GM18870 (cell line): Measurements from ENCODE around the gene CYB5R3.

Experiments used
- ATAC-seq: cut with Tn5 transposase; IDR thresholded peaks from one replicate; pipeline ENCODE4 v1.9.1; 2021; ENCODE audit warnings: moderate library complexity; ENCODE audit not compliant: unreplicated experiment

The CYB5R3 gene

DNA sequence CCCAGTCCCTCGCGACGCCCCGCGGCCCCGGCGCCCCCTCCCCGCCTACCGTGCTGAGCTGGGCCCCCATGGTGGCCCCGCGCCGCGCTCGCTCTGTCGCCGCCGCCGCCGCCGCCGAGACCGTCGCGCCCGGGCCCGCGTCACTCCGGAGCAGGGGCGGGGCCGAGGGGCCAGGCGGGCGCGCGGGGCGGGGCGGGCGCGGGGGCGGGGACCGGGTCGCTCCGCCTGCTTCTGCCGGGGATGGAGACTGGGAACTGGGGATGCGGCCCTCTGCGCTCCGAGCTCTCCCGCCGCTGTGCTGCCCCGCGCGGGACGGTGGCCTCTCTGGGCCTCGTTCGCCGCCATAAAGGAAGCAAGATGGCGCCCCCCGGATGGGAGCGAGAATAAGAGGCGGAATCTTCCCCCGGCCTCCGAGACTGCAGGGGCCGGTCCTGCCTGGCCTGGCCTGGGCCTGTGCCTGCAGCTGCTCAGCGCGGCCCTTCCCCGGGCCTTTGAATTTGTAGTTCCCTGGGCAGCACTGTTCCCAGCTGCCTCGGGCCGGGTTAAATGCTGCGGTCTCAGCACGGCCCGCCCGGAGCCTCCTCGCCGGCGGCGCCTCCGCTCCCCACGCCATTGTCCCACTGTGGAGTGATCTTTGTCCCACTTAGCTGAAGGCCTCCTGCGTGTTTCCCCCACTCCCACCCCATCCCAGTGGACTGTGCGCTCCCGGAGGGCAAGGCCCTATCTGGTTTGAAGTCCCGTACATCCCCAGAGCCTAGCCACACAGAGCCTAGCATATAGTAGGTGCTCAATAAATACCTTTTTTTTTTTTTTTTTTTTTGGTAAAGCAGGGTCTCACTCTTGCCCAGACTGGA is at the start of gene CYB5R3:
CYB5R3 (minus strand) TSS at position 147 of the 854 bp plus-strand sequence; CDS start at position 70, 77 bp downstream.
- ATAC-seq: no peak

DNA sequence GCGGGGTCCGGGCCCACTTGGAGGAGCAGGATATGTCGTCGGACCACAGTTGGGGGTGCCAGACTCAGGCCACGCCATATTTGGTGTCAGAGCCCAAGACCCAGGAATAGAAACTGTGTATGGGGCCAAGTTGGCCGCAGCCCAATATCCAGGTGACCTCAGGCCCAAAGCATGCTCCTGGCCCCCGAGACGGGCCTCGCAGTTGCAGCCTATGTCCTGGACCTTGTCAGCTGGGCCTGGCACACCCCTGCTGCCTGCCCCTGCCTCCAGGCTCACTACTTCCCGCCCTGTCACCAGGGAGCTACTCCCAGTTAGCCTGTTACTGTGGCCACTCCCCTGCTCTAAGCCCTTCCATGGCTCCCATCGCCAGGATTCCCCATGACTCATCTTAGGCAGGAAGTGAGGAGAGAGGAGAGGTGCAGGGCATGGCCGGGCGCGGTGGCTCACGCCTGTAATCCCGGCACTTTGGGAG is 48.4 kb upstream of the CYB5R3 start:
- no peak for ATAC-seq

DNA sequence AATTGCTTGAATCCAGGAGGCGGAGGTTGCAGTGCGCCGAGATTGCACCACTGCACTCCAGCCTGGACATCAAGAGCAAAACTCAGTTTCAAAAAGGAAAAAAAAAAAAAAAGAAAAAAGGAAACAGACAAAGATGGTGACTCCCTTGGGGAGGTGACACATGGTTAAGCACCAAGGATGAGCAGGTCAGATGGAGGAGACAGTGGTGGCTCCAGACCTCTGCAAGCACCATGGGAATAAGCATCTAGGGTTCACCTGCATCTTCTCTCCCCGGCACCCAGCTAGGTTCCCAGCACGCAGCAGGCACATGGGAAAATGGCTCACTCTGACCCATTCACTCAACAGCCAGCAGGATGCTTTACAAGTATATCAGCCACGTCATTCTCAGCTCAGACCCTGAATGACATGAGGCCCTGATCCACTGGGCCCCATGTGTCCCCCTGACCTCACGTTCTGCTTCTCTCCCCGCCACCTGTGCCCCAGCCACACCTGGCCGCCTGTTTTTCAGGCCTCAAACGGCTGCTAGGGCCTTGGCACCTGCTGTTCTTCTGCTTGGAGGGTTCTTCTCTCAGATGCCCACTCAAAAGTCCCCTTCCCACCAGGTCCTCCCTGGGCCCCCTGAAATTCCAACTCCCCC is 47.3 kb upstream of the CYB5R3 start:
- no peak for ATAC-seq

DNA sequence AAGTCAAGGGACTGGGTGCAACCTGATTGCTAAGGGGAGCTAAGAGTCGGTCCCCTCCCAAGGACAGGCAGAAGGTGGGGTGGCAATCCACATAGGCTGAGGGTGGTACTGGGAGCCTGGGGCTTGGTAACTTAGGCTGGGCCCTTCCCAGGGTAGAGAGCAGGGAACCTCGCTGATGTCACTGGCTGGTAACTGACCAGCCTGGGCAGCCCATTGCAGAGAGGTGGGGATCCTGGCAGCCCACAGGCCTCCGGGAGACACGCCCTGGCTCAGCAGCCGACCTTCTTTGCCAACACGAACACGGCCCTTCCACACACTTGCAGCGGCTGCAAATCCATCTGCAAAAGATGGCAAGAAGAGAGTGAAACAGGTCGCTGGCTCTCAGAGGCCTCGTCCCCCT is 46.1 kb upstream of the CYB5R3 start:
- no peak for ATAC-seq

DNA sequence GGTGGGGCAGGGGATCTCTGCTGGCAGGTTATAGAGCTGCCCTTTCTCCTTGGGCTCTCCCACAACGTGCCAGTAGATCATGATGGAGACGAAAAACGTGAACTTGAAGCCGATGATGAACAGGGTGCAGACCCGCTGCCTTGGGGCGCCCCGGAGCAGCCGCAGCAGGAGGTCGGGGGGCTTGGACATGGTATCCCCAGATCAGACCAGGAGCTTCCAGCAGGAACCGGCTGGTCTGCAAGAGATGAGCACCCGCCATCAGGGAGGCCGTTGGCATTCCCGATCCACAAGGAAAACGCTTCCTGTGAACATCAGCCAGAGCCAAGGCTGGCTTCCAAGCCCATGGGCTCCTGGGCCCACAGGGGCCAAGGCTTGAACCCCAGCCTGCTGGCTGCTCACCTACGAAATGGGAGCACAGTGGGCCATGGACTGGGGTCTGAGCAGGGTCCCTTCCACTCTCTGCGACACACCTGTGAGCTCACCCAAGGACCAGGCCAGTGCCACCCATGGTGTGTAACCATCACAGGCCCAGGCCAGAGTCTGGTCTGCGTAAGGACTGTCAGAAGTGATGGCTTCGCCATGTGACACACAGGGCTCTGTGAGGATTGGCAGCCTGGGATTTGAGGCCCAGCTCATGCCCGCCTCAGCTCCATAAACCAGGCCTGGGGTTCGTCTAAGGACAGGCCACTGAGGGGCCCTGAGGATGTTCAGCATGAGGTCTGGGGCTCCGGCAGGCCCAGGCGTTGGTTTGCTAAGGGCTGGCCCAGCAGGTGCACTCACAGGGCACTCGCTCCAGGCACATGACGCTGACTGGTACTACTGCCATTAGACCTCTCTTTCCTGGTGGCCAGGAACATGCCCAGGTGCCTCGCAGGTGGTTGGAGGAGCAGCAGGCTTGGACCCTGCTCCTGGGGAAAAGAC is 44.8 kb upstream of the CYB5R3 start:
- no peak for ATAC-seq

DNA sequence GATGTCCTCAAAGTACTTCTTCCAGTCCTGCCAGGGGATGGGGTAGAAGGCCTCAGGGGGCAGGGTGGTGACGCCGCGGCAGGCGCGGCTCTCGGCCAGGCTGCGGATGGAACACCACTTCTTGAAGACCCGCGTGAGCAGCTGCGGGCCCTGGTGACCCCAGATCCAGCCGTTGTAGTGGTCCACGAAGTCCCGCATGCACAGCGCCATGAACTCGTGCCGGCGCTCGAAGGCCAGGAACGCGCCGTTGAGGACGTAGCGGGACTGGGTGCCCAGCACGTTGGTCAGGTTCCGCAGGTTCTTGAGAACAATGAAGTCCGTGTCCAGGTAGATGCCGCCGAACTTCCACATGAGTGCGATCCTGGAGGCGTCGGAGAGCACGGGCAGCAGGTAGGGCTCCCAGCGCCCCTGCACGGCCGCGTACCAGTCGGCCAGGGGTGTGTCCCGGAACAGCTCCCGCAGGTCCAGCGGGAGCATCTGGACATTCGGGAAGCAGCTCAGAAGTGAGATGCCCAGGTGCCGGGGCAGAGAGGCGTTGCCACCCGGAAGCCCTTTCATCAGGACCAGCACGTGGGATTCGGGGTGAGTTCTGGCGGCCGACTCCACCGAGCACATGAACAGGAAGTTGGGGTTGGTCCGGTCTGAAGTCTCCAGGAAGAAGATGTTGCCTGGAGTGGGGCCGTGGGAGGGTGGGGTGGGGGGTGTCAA is 44.0 kb upstream of the CYB5R3 start:
- no peak for ATAC-seq

DNA sequence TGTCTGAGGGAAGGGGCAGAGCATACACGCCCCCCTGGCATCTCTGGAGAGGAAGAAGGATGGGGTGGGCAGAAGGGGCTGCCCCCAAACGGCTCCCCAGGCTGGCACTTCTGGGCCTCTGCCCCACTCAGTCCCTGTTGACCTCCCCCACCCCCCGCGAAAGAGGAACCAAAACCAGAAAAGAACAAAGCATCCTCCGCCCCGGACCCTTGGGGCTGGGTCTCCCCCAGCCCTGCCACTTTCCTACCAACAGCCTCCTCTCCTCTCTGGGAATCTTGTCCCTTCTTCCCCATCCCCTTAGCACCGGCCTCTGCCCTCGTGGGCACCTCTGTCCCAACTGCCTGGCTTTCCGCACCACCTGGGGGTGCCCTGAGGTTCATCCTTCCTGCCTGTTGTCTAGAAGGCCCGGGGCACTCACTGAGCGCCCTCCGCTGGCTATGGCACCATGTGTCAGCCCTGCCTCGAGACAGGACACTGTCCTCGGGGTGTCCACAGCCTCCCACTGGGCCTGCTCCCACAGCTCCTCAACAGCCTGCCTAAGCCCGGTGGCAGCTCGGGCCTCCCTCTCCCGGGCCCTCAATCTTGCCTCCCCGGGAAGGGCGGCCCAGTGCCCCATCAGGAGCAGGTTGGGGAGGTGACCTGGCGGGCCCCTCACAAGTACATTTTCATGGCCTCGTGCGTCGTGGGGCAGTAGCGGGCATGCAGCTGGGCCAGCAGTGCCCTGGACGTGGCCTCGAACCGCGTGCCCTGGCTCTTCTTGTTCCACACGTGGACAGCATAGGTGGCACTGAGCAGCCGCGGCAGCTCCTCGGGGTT is 43.3 kb upstream of the CYB5R3 start:
- ATAC-seq: no peak

DNA sequence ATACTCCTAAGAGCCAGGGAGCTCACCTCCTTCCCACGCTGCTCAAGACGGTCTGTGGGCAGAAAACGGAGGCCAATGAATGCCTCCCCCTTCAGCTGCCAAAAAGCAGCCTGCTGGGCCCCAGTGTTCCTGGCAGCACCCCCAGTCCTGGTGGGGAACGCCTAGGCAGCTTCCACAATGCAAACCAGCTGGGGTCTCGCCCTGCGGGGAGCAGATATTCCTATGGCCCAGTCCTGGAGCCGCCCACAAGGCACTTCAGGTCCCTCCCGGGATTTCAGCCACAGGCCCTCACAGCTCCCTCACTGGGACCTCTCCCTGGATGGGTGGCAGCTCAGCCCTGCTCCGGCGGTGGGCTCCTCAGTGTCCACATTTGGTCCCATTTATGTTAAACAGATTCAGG is 42.2 kb upstream of the CYB5R3 start:
- no peak for ATAC-seq

DNA sequence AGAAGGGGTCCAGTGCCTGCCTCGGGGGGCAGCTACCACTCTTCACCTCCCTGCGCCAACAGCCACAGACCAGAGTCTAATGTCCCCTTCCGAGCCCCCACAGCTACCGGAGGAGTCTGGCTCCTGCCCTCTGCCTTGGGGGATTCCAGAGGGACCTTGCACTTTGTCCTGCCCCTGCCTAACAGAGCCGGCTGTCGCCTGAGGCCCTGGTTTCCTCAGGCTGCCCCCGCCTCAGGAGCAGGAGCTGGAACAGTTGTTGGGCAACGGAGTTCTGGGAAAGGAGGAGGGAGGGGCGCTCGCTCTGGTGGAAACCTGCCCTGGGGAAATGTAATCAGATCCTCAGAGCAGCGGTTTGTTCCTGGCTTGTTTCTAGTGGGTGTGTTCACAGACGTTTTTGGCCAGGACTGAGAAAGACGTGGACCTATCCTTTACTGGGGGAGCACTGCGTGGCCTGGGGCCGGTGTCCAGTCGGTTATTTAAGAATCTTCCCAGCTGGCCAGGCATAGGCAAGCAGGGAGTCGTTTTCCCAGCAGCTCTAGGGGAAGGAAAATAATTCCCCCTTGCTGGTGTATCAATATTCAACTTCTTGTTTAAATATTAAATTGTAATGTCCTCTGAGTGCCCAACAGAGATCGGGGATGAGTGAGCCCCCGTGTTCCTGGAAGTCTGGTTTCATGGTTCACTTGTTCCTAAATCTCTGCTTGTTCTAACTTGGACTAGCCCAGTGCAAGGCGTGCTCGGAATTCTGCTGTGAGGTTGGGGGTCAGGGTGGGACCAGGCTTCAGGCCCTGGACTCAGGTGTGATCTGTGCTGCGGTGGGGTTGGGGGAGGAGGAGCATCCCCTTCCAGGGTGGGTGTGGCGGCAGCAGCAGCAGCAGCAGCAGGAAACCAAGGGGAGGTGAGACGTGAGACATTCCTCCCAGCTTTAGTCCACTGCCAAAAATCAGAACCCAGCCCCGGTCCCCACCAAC is 39.3 kb upstream of the CYB5R3 start:
- ATAC-seq: no peak

DNA sequence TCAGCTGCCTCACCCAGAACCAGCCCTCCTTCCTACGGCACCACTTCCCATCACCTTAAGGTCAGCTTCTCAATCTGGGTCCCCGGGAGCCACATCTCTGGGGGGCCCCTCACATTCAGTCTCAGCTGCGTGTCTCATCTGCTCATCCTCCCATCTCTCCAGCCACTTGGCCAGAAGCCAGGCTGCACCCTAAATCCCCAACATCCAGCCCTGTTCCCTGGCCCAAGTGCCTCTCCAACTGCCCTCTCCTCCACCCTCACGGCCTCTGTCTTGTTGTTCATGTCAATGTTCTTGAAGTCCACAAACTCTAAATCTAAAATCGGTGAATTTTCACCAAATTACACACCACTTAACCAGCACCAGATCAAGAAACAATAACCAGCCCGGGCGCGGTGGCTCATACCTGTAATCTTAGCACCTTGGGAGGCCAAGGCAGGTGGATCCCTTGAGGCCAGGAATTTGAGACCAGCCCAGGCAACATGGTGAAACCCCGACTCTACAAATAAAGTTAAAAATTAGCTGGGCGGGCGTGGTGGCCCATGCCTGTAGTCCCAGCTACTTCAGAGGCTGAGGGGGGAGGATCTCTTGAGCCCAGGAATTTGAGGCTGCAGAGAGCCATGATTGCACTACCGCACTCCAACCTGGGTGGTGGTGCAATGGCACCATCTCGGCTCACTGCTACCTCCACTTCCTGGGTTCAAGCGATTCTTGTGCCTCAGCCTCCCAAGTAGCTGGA is 37.7 kb upstream of the CYB5R3 start:
- ATAC-seq: no peak

DNA sequence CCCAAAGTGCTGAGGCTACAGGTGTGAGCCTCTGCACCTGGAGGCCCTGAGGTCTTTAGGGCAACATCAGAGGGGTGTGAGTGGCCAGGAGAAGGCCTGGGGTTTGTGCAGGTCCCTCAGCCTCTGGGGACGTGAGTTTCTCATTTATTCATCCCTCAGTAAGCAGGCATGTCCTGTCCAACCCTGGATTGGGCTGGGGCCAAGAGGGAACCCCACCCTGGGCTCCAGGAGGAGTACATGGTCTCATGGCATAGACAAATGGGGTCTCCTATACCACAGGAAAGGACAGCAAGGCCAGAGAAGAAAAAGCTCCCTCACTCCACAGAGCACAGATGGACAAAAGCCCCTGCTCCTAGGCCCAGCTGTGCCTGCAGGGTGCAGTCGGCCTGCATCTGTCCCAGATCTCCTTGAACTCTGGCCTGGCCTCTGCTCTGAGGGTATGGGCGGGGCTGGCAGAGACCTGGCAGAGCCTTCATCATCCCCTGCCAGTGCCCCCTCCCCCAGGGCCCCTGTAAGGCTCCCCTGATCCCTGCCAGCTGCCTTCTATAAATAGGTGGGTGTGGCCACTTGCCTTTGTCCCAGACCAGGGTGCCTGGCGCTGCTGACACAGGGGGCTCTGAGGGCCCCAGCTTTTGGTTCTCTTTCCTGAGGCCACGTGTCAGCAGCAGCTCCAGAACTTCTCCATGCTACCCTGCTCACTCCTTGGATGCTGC is 36.9 kb upstream of the CYB5R3 start:
- no peak for ATAC-seq

DNA sequence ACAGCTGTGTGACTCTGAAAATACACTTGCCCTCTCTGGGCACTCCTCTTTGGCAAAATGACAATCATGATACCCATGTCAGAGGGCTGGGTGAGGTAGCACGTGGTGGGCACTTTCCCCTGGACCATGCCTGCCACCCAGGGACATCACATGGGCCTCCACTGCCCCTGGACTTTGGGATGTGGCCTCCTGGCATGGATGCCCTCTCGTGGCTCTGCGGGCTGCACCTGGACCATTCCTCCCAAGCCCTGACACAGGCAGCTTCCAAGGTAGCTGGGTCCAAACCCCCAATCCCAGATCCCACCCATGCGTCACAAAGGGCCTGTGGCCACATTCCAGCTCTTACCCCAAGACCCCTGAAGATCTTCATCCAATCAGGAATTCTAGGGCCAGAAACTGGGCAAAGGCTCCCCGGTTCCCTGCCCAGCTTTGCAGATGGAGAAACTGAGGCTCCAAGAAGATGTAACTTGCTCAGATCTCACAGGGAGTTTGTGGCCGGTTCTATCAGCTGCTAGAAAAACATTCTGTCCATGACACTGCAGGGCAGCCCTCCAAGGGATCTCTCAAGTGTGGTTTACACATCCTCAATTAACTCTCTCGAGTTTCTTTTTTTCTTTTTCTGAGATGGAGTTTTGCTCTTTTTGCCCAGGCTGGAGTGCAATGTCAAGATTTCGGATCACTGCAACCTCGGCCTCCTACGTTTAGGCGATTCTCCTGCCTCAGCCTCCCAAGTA is 35.4 kb upstream of the CYB5R3 start:
- no peak for ATAC-seq

DNA sequence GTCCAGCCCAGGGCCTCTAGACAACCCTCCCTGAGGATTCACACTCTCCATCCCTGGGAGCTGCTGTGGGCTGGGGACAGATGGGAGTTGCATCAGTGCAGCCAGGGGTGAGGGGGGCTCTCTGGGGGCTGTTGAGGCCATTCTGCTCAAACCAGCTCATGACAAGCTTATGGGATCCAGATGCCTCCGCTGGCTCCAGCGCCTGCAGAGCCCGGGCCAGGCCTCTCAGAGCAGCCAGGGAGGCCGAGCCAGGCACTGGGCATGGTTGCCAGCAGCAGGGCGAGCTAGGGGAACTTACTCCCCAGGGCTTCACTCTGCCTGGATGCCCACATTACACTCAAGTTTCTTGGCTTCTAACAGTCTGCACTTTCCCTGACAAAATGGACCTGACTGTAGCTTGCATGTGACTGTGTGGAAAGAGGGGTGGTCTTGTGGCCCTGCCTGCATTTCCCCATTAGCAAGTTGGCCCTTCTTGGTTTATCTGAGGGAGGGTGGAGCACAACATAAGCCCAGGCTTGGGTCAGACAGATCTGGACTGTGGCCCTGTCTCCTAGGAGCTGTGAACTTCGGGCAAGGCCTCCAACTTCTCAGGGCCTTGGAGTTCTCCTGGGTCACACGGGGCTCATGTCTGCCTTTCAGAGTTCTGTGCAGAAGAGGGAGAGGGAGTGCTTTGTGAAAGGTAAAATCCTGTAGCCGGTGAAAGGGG is 34.5 kb upstream of the CYB5R3 start:
- ATAC-seq: no peak

DNA sequence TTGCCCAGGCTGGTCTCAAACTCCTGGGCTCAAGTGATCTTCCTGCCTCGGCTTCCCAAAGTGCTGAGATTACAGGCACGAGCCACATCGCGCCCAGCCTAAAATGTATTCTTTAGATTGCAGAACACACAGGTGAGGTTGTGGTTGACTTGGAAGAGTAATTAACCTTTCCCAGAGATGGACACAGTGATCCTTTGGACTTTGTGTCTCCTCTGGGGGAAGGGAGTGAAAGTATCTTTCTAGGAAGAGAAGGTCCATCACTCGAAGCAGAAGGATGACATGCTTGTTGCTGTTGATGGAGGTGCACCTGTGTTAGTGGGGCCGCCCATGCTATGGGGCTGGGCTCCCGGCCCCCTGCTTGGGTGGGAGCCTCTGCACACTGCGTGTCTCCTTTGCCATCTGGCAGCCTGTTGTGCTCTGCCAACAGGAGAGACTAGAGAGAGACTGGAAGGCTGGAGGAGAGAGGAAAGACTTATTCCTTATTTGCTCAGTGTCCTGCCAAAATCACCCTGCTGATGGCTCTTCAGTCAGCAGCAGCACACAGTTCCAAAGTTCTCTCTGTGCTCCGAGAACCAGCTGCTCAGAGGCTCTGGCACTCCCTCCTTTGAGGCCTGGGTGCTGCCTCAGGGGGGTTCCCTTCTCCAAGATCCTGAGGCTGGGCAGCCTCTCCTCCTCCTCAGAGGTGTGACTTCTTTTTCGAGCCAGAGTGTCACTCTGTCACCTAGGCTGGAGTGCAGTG is 33.1 kb upstream of the CYB5R3 start:
- no peak for ATAC-seq

DNA sequence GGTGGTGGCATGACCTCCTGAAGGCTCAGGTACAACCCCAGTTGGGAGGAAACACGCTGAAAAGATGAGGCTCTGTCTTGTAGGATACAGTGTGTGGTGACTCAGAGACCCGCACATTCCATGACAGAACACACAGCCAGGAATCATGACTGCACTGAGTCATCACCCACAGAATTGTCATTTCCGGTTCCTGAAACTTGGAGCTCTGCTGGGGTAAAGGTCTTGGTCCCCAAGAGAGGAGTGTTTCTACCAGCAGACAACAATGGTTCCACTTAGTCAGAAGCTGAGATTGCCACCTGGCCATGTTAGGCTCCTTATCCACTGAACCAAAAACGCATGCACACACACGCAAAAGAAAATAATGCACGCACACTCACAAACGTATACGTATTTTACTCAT is 31.5 kb upstream of the CYB5R3 start:
- ATAC-seq: no peak
